WERI-Rb-1 (cell line): ENCODE measurements around the gene PCDHA1.
A peak's percentile ranks its signal among the peaks of the same experiment; 100 is the strongest.

Source experiments
- DNase-seq: peaks from one replicate; pipeline ENCODE4 v3.0.0-alpha.2; 2020
- H3K27ac ChIP-seq: fragments of 250-450 bp; sonication (Bioruptor Pico); 2 replicates; pipeline ENCODE4 v1.5.1; 2020; ENCODE audit warnings: mild to moderate bottlenecking, moderate library complexity
- H3K27me3 ChIP-seq: fragments of 250-450 bp; sonication (Bioruptor Pico); 2 replicates; pipeline ENCODE4 v1.5.1; 2021; ENCODE audit warnings: mild to moderate bottlenecking, low read depth, moderate library complexity; ENCODE audit not compliant: insufficient read depth, severe bottlenecking
- H3K36me3 ChIP-seq: fragments of 250-450 bp; sonication (Bioruptor Pico); 2 replicates; pipeline ENCODE4 v1.5.1; 2020; ENCODE audit warnings: mild to moderate bottlenecking, moderate library complexity
- H3K4me3 ChIP-seq: 2 replicates; pipeline ENCODE4 v1.5.1; 2011; ENCODE audit warnings: low read depth, mild to moderate bottlenecking, control low read depth, low read length
- H3K9me3 ChIP-seq: fragments of 250-450 bp; sonication (Bioruptor Pico); 2 replicates; pipeline ENCODE4 v1.5.1; 2021; ENCODE audit warnings: mild to moderate bottlenecking, moderate library complexity; ENCODE audit not compliant: severe bottlenecking
- TF ChIP-seq, protein P1 (sequence below): IDR thresholded peaks from 2 replicates; pipeline ENCODE4 v1.5.1; 2011; ENCODE audit warnings: low read depth, mild to moderate bottlenecking, control low read depth, inconsistent platforms, low read length

The PCDHA1 gene

DNA sequence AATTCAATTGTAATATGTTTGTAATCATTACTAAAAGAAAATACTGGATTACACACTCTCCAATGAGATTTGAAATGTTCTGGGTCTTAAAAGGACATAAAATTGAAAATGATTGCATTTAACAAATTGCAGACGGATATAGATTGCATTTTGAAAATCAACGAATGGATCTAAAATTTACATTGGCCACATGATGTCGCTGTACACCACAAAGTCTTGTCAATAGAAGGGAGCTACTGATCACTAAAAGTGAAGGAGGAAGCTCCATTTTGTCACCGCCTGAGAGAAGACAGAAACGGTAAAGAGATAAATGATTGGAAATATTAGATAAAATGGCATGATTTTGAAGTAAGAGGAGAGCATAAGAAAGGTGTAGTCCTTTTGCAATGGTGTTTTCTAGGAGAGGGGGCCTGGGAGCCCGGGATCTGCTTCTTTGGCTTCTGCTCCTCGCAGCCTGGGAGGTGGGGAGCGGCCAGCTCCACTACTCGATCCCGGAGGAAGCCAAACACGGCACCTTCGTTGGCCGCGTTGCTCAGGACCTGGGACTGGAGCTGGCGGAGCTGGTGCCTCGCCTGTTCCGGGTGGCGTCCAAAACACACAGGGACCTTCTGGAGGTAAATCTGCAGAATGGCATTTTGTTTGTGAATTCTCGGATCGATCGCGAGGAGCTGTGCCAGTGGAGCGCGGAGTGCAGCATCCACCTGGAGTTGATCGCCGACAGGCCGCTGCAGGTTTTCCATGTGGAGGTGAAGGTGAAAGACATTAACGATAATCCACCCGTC lies at the start of gene PCDHA1:
Gene PCDHA1 (plus strand): TSS at position 236 of the 782 bp plus-strand sequence.
- Histone ChIP-seq H3K27me3 (no peaks in the 10 kb centered on the region), H3K9me3 (peaks cover 12% of the 10 kb centered on the region), H3K36me3 (no peaks in the 10 kb centered on the region), H3K27ac (no peak within 1 kb of the TSS), H3K4me3 (no peak within 1 kb of the TSS)
- TF ChIP-seq, protein P1, sequence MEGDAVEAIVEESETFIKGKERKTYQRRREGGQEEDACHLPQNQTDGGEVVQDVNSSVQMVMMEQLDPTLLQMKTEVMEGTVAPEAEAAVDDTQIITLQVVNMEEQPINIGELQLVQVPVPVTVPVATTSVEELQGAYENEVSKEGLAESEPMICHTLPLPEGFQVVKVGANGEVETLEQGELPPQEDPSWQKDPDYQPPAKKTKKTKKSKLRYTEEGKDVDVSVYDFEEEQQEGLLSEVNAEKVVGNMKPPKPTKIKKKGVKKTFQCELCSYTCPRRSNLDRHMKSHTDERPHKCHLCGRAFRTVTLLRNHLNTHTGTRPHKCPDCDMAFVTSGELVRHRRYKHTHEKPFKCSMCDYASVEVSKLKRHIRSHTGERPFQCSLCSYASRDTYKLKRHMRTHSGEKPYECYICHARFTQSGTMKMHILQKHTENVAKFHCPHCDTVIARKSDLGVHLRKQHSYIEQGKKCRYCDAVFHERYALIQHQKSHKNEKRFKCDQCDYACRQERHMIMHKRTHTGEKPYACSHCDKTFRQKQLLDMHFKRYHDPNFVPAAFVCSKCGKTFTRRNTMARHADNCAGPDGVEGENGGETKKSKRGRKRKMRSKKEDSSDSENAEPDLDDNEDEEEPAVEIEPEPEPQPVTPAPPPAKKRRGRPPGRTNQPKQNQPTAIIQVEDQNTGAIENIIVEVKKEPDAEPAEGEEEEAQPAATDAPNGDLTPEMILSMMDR: peak; percentile 35
- no peak for DNase-seq

GRCh38 chr5:140737486-140737885 lies 48.5 kb upstream of the PCDHA1 start:
- H3K4me3 ChIP-seq: no peak overlapping the region
- no peaks in the 10 kb centered on the region for H3K27me3 ChIP-seq
- no peak overlapping the region for H3K27ac ChIP-seq
- TF ChIP-seq, protein P1: no peak
- DNase-seq: no peak
- H3K36me3 ChIP-seq: no peaks in the 10 kb centered on the region
- no peaks in the 10 kb centered on the region for H3K9me3 ChIP-seq

DNA sequence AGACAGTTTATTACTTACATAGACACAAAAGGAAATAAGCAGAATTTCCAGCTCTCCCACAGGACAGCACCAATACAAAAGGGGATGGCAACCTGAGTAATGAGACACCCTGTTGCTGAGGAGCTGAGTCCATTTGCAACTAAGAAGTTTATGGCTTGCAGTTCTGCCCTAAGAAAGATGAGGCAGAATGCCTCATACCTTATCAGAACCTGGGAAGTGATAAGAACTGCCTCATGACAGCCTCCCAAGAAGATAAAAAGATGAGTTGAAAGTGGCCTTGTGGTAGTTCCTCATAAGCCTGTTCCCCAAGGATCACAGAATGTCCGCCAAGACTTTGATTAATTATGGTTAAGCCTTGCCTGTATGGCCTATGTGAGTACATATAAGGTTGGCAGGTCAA lies 44.0 kb upstream of the PCDHA1 start:
- DNase-seq: no peak
- TF ChIP-seq, protein P1: no peak
- H3K27ac ChIP-seq: no peak overlapping the region
- no peaks in the 10 kb centered on the region for H3K27me3 ChIP-seq
- no peak overlapping the region for H3K4me3 ChIP-seq
- no peaks in the 10 kb centered on the region for H3K9me3 ChIP-seq
- H3K36me3 ChIP-seq: no peaks in the 10 kb centered on the region

DNA sequence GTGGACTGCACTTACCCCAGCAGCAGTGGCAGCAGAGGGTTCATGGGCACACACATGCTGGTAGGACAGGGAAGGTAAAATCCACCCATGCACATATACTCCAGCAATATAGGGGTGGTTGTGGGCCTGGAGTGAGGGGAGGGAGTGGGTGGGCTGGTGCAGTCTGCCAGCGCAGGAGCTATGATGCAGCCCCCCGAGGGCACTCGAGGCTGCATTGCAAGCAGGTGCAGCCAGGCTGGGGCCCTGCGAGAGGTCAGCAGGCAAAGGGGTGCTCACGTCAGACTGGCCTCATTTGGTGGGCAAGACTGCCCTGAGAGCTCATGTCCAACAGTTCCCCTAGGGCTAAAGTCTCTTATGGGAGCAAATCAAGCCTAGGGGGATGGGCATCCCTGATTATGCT lies 32.4 kb upstream of the PCDHA1 start:
- DNase-seq: no peak
- Histone ChIP-seq H3K4me3 (no peak overlapping the region), H3K27ac (no peak overlapping the region), H3K36me3 (no peaks in the 10 kb centered on the region), H3K27me3 (no peaks in the 10 kb centered on the region), H3K9me3 (peaks cover 28% of the 10 kb centered on the region)
- TF ChIP-seq, protein P1: no peak

GRCh38 chr5:140764177-140764973 lies 21.6 kb upstream of the PCDHA1 start:
- Histone ChIP-seq H3K27me3 (no peaks in the 10 kb centered on the region), H3K36me3 (no peaks in the 10 kb centered on the region), H3K4me3 (no peak overlapping the region), H3K27ac (no peak overlapping the region), H3K9me3 (peaks cover 60% of the 10 kb centered on the region)
- no peak for DNase-seq
- TF ChIP-seq, protein P1: no peak
